Measurements from ENCODE around the gene PGM1.

Gene PGM1

GRCh38 chr1:63621698-63622097, 28.5 kb downstream of the PGM1 start:
- TF ChIP-seq EZH2 (IDR thresholded peaks at IDR 0.05; ENCODE audit: borderline replicate concordance, low read length) (no peak), CTCF (IDR thresholded peaks at IDR 0.05; ENCODE audit: low read length) (no peak)
- H4K20me1 ChIP-seq (ENCODE audit: insufficient read depth, low read length), result no peaks in the 10 kb centered on the region

GRCh38 chr1:63622849-63623566, 29.8 kb downstream of the PGM1 start:
- no peak for TF ChIP-seq EZH2 (IDR thresholded peaks at IDR 0.05; ENCODE audit: borderline replicate concordance, low read length)
- peak; percentile 15; the same call in 1 of the 2 replicates for TF ChIP-seq CTCF (IDR thresholded peaks at IDR 0.05; ENCODE audit: low read length)
- Histone ChIP-seq H3K4me2 (ENCODE audit: low read length) (peak overlapping the region; percentile 35; the same call in 1 of the 2 replicates), H3K36me3 (ENCODE audit: insufficient read depth, low read length) (no peaks in the 10 kb centered on the region; the same call in 1 of the 2 replicates), H3K9ac (ENCODE audit: low read length) (no peak overlapping the region; the same call in 1 of the 2 replicates), H3K79me2 (ENCODE audit: insufficient read depth, low read length) (no peaks in the 10 kb centered on the region), H3K27ac (ENCODE audit: low read depth, low read length, poor library complexity, severe bottlenecking) (peak overlapping the region; percentile 56), H2AFZ (ENCODE audit: low read length) (no peak overlapping the region), H3K27me3 (ENCODE audit: insufficient read depth, low read length) (no peaks in the 10 kb centered on the region), H3K4me1 (ENCODE audit: insufficient read depth, low read length, severe bottlenecking) (peaks cover 17% of the 10 kb centered on the region), H3K9me2 (ENCODE audit: low read depth, low read length) (no peaks in the 10 kb centered on the region), H3F3A (ENCODE audit: insufficient read depth, low read length) (no peaks in the 10 kb centered on the region), H3K4me3 (ENCODE audit: low read depth, low read length, poor library complexity, severe bottlenecking) (peak overlapping the region; percentile 1), H4K20me1 (ENCODE audit: insufficient read depth, low read length) (no peaks in the 10 kb centered on the region), H3K9me3 (ENCODE audit: low read length) (no peaks in the 10 kb centered on the region)

More at GRCh38 chr1:63621698-63622097, 28.5 kb downstream of the PGM1 start:
- no peak overlapping the region for H3K9ac ChIP-seq (ENCODE audit: low read length)
- H3K27ac ChIP-seq (ENCODE audit: low read depth, low read length, poor library complexity, severe bottlenecking), result no peak overlapping the region
- no peaks in the 10 kb centered on the region; the same call in 1 of the 2 replicates for H3K36me3 ChIP-seq (ENCODE audit: insufficient read depth, low read length)
- H3K4me3 ChIP-seq (ENCODE audit: low read depth, low read length, poor library complexity, severe bottlenecking), result no peak overlapping the region
- H3K9me2 ChIP-seq (ENCODE audit: low read depth, low read length), result no peaks in the 10 kb centered on the region
- peaks cover 17% of the 10 kb centered on the region for H3K4me1 ChIP-seq (ENCODE audit: insufficient read depth, low read length, severe bottlenecking)
- H2AFZ ChIP-seq (ENCODE audit: low read length), result no peak overlapping the region
- no peaks in the 10 kb centered on the region for H3K9me3 ChIP-seq (ENCODE audit: low read length)
- no peaks in the 10 kb centered on the region for H3F3A ChIP-seq (ENCODE audit: insufficient read depth, low read length)
- no peak overlapping the region for H3K4me2 ChIP-seq (ENCODE audit: low read length)
- H3K79me2 ChIP-seq (ENCODE audit: insufficient read depth, low read length), result no peaks in the 10 kb centered on the region
- H3K27me3 ChIP-seq (ENCODE audit: insufficient read depth, low read length), result no peaks in the 10 kb centered on the region

- TF ChIP-seq CTCF (IDR thresholded peaks at IDR 0.05; ENCODE audit: low read length) (no peak), EZH2 (IDR thresholded peaks at IDR 0.05; ENCODE audit: borderline replicate concordance, low read length) (no peak)
- peaks cover 17% of the 10 kb centered on the region for H3K4me1 ChIP-seq (ENCODE audit: insufficient read depth, low read length, severe bottlenecking)
These were observed 30.7 kb downstream of the PGM1 start for GRCh38 chr1:63623952-63624351.

More at GRCh38 chr1:63623952-63624351, 30.7 kb downstream of the PGM1 start:
- Histone ChIP-seq H3K9ac (ENCODE audit: low read length) (no peak overlapping the region), H3K4me2 (ENCODE audit: low read length) (no peak overlapping the region), H2AFZ (ENCODE audit: low read length) (no peak overlapping the region), H3F3A (ENCODE audit: insufficient read depth, low read length) (no peaks in the 10 kb centered on the region), H3K27me3 (ENCODE audit: insufficient read depth, low read length) (no peaks in the 10 kb centered on the region), H3K36me3 (ENCODE audit: insufficient read depth, low read length) (no peaks in the 10 kb centered on the region; the same call in none of the 2 replicates), H3K27ac (ENCODE audit: low read depth, low read length, poor library complexity, severe bottlenecking) (no peak overlapping the region), H3K9me2 (ENCODE audit: low read depth, low read length) (no peaks in the 10 kb centered on the region), H4K20me1 (ENCODE audit: insufficient read depth, low read length) (no peaks in the 10 kb centered on the region), H3K9me3 (ENCODE audit: low read length) (no peaks in the 10 kb centered on the region), H3K79me2 (ENCODE audit: insufficient read depth, low read length) (no peaks in the 10 kb centered on the region), H3K4me3 (ENCODE audit: low read depth, low read length, poor library complexity, severe bottlenecking) (no peak overlapping the region)

All from OCI-LY1 (cell line).